GM18502 (cell line): Measurements from ENCODE around the gene CD22.

Source experiments
- ATAC-seq: cut with Tn5 transposase; IDR thresholded peaks from one replicate; pipeline ENCODE4 v1.9.1; 2021; ENCODE audit warnings: mild to moderate bottlenecking; ENCODE audit not compliant: unreplicated experiment, poor library complexity

The CD22 gene

DNA sequence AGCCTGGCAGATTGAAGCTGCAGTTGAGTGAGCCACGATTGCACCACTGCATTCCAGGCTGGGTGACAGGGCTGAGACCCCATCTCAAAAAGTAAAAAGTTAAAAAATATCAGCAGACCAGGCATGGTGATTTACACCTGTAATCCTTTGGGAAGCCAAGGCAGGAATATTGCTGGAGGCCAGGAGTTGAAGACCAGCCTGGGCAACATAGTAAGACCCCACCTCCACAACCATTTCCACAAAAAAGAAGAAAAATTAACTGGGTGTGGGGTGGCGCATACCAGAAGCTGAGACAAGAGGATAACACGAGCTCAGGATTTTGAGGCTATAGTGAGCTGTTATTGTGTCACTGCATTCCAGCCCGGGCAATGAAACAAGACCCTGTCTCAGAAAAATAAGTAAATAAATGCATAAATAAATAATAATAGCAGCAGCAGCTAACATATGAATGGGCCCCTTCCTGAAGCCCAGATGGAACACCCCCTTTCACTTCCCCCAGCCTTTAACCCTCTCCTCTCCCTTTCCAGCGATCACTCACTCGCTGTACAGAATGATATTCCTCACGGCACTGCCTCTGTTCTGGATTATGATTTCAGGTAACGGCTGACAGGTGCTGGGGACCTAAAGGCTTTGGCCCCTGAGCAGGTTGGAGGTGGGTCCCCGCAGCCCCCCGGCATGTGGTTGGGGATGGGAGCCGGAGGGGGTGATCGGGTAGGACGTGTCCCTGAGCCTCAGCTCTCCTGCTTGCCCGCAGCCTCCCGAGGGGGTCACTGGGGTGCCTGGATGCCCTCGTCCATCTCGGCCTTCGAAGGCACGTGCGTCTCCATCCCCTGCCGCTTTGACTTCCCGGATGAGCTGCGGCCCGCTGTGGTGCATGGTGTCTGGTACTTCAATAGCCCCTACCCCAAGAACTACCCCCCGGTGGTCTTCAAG is 33.9 kb upstream of the CD22 start:
- no peak for ATAC-seq

DNA sequence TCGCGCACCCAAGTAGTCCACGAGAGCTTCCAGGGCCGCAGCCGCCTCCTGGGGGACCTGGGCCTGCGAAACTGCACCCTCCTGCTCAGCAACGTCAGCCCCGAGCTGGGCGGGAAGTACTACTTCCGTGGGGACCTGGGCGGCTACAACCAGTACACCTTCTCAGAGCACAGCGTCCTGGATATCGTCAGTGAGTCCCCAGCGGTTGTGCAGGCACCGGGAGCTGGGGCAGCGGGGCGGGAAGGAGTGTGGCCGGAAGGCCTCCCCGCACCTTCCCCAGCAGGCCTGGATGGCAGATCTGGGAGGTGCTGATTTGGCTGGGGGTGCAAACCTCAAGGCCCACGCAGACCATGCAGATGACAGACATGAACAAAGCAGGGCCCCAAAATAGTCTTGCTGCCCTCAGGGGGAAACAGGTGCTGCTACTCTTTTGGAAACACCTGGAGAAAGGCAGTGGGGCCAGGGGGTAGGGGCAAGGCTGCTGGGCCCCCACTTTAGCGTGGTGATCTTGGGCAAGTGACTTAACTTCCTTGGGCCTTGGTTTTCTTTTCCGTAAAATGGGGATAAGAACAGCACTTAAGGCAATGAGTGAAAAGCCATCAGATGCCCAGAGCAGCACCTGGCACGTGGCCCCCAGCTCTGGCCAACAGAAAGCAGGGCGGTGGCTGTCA is 33.1 kb upstream of the CD22 start:
- no peak for ATAC-seq

- ATAC-seq = no peak
Measured at GRCh38 chr19:35296644-35297514, 32.1 kb upstream of the CD22 start.

DNA sequence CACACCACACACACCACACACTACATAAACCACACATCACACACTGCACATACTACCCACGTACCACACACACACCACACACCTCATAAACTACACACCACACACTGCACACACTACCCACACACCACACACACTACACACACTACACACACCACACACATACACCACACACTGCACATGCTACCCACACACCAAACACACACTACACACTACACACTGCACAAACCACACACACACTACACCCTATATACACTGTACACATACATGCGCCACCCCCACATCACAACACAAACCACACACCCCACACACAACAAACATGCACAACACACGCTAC is 31.5 kb upstream of the CD22 start:
- ATAC-seq = no peak

DNA sequence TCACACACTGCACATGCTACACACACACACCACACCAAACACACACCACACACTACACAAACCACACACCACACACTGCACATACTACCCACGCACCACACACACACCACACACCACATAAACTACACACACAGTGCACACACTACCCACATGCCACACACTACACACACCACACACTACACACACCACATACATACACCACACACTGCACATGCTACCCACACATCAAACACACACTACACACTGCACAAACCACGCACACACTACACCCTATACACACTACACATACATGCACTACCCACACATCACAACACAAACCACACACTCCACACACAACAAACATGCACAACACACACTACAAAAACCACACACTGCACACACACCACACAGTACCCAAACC is 31.1 kb upstream of the CD22 start:
- ATAC-seq = no peak

GRCh38 chr19:35298561-35298972 is 30.4 kb upstream of the CD22 start:
- no peak for ATAC-seq

- ATAC-seq = no peak
Measured at GRCh38 chr19:35299523-35300338, 29.3 kb upstream of the CD22 start.

DNA sequence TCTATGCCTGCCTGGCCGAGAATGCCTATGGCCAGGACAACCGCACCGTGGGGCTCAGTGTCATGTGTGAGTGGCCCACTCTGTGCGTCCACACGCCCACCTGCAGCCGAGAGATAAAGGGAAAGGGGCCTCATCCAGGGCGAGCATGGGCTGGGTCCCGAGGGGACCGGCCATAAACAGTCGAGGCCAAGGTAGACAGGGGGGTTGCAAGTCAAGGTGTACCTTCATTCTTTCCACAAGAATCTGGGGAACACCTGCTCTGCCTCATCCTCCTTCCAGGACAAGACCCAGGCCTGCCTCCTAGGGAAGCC is 28.7 kb upstream of the CD22 start:
- no peak for ATAC-seq

DNA sequence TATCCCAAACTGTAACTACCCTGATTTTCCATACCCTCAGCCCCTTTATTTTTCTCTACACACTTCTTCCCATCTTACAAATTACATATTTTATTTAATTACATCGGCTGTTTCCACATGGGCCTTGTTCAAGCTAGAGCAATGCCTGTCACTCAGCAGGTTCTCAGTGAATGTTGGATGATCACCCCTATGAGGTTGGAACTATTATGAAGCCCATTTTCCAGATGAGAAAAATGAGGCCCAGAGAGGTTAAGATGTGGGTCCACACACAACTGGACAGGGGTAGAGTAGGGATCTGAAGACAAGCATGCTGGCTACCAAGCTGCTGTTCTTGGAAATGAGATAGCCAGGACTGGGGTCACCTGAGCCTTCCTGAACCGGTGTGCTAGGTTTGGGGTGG is 27.0 kb upstream of the CD22 start:
- ATAC-seq = no peak

GRCh38 chr19:35302446-35302845 is 26.5 kb upstream of the CD22 start:
- no peak for ATAC-seq

DNA sequence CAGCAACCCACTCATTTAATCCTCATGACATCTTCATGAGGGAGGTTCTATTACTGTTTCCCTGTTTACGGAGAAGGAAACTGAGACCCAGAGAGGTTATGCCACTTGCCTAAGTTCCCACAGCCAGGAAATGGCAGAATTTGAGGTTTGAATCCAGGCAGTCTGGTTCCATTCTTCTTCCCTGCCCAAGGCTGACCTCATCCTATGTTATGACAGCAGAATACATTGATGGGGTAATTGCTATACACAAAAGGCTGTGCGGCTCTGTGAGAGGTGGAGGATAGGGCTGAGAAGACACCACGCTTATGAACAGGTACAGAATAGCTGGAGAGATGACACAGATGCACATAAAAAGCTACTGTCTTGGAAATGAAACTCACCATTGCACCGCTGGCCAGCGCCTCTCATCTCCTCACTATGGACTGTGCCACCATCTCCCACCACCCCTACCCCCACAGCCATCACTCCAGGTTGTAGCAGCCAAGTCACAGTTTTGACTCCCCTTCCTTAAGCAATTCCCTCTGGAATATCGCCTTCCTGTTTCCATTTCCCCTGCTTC is 25.6 kb upstream of the CD22 start:
- no peak for ATAC-seq

GRCh38 chr19:35304036-35304435 is 25.0 kb upstream of the CD22 start:
- no peak for ATAC-seq

DNA sequence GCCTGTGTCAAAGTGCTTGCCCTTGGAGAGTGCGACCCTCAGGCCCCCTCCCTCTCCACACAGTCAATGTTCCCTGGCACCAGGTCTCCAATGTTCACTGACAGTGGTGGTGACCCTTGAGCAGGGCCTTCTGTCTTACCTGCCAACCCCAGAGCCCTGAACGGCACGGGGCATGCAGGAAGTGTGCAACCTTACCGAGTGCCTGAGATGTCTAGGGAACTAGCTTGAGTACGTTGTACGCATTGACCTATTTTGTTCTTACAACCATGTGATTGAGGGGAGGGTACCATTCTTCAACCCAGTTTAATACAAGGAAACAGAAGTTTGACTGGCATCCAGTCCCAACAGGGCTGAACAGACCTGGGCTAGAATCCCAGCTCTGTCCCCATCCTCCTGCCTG is 23.8 kb upstream of the CD22 start:
- ATAC-seq = no peak

DNA sequence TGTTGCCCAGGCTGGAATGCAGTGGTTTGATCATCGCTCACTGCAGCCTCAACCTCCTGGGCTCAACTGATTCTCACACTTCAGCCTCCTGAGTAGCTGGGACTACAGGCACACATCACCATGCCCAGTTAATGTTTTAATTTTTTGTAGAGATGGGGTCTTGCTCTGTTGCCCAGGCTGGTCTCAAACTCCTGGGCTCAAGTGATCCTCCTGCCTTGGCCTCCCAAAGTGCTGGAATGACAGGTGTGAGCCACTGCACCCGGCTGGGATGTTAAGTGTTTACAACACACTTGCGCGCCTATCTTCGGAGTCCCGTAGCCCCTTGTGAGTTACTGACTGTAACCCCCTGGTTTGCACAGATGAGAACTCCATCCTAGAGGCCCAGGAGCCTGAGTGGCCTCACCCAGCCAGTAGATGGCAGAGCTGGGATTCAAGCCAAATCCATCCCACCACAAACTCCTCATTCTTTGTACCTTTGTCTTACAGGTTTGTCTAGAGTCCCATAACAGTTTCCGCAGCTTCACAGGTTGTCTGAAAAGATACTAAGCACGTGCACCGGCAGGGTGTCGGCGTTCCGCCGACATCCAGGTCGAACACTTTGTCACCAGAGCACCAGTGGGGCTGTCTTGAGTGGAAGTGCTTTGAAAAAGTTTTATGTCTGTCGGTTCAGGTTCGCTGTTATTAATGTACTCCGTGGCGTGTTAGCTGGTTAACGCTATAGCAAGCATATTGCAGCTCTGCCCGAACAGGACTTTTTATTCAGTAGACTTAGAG is 22.3 kb upstream of the CD22 start:
- no peak for ATAC-seq

- ATAC-seq = no peak
Measured at GRCh38 chr19:35307931-35308330, 21.1 kb upstream of the CD22 start.

DNA sequence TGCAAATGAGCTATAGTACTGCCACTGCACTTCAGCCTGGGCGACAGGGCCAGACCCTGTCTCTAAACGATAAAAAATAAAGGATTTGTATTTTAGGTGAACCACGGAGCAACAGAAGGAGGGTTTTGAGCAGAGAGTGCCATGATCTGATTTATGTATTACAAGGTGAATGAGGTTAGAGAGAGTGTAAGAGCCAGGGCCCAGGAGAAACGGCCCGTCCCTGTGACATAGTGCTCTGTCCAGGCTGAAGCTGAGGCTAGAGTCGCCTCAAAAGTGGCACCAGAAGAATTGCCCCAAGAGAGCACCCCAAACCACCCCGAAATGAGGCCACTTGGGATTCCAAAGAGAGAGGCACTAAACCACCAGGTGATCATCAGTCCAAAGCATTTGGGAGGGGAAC is 20.1 kb upstream of the CD22 start:
- ATAC-seq = no peak

DNA sequence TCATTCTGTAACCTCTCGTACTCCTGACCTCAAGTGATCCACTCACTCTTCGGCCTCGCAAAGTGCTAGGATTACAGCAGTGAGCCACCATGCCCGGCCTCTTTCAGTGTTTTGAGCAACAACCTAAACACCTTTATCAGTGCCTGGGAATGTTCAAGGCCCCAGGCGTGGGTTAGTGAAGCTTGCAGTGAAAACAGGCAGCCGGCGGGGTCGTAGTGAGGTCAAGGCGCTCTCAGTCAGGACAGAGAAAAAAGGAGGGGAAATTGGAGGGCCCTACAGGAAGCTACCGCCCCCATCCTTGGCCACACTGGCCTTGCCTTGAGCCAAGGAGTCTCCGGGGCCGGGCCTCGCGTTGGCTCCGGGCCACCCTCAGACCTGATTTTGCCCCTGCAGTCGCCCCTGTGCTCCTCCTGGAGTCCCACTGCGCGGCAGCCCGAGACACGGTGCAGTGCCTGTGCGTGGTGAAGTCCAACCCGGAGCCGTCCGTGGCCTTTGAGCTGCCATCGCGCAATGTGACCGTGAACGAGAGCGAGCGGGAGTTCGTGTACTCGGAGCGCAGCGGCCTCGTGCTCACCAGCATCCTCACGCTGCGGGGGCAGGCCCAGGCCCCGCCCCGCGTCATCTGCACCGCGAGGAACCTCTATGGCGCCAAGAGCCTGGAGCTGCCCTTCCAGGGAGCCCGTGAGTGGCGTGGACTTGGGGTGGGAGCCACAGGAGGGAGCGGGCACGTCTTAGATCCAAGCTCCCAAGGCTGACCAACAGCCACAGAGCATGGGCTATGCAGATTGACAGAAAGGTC is 19.3 kb upstream of the CD22 start:
- ATAC-seq = no peak

- ATAC-seq = no peak
Measured at GRCh38 chr19:35310331-35310730, 18.7 kb upstream of the CD22 start.
